T-helper 9 cell (primary cell): ENCODE results near the gene CCSER1.
"Not testable (repeated sequence)": the region's sequence is repeated elsewhere in the genome, so short reads cannot be mapped to it uniquely, and the experiment has no call there.

ENCODE experiments used
- DNase-seq: peaks from one replicate; pipeline ENCODE4 v3.0.0-alpha.2; 2020

CCSER1 gene

DNA sequence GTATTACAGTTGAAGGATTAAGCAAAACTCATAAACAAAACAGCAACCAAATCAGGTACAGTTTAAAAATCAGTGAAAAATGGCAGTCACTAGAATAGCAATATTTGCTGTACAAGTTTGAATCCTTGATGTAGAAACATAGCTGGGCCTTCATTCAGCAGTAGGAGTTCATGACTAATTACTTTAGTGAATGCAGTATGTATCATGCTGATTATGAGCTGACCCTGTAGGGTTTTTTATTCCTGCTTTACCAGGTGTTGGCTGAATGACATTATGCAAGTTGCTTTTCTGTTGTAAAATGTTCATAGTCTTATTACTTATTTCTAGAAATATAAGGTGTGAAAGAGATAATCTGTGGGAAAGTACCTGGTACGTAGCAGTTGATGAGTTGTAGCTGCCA is 179.6 kb downstream of the CCSER1 start:
- no peak for DNase-seq

DNA sequence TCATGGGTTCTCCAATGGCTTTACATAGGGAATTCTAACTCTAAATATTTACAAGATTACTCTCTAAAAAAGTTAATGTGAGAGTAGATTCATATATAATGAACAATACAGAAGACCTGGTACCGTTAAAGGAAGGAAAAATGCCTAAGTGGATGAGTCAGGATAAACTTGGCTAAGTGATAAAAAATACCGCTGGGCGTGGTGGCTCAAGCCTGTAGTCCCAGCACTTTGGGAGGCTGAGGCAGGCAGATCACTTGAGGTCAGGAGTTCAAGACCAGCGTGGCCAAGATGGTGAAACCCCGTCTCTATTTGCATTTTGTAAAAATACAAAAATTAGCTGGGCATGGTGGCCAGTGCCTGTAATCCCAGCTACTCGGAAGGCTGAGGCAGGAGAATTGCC is 189.9 kb downstream of the CCSER1 start:
- not testable (repeated sequence) for DNase-seq

DNA sequence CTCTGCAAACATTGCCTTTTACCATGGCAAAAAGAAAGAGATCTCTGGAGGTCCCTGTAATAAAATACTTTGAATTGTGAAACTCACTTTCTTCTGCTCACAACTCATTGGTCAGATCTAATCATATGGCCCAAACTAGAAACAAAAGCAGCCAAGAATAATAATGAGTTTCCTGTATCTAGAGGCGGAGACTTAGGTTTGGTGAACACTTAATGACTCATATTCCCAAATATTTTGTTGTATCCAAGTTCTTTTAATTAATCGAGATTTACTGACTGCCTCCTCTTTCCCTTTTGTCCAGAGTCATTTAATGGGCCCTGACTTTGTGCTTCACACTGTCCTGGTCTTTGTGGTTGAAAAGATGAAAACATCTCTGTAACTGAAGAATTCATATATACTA is 190.6 kb downstream of the CCSER1 start:
- DNase-seq, result no peak

DNA sequence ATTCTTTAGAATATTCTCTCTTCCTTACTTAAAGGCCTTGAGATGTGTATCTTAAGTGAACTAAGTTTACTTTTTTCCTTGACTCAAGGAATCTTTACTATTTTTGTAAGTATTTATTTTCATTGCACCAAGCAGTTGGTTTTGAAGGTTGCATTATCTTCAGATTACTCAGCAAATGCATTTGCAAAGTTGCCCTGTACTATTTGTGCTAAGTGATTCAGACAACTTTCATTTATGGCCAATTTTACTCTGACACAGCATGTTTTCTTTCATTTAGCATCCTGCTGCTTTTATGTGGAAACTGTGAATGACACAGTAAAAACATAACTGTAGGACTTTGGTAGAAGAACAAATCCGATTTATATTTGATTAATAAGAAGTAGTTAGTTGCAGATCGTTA is 191.0 kb downstream of the CCSER1 start:
- DNase-seq, result no peak

DNA sequence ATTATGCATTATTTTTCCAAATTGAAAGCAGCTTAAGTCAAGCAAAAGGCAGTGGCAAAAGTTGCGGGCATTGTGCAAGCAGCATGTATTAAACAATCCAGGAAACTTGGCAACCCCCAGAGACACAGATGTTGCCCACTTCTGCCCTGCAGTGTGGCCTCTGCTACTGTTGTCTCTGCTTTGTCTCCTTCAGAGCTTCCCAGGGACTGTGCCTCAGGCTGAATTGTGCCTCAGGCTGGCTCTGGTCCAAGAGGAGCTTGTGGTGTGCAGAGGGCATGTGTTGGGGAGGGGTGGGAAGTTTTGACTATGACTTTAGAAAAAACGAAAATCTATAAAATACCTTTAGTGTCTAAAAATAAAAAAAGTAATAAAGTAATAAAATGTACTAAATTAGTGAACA is 201.4 kb downstream of the CCSER1 start:
- DNase-seq, result no peak

DNA sequence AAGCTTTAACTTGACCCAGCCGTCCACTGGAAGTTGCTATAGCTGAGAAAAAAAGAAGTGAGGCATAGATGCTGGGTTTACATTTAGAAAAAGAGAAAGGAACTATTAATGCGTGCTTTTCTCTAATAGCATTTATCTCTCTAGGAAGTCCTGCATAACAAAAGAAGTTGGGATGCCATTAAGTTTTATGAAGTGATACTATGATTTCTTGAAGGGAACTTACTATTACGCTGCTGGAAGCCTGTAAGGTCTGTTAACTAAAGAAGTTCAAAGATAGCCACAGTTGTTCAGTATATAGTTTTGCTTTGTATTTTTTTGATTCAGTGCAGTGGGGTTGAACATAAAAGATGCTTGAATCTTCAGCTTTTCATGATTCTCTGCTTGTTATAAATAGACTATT is 203.4 kb downstream of the CCSER1 start:
- no peak for DNase-seq

DNA sequence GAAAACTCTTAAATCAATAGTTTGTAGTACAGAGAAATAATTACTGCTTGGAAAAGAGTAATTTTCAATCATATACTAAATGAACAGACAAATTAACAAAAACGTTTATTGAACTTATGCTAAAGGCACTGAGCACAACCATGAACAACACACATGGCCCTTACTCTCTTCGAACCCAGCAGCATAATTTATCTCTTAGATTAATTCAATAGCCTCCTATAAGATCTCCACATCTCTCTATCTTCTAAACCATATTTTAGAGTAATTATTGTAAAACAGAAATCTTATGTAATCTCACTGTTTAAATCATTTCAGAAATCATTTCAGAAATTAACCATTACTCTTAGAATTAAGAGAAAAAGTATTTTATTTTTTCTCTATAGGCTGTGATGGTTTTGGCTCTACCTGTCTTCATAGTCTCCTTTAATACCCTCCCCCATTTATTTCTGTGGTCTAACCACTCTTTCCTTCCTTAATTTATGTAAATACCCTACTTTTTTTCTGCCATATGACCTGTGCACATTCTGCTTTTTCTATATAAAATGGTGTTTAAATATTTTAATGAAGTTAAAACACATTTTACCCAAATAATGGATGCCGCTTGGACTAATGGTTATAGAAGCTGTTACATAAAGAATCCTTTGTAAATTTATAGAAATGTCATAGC is 218.5 kb downstream of the CCSER1 start:
- DNase-seq, result no peak

DNA sequence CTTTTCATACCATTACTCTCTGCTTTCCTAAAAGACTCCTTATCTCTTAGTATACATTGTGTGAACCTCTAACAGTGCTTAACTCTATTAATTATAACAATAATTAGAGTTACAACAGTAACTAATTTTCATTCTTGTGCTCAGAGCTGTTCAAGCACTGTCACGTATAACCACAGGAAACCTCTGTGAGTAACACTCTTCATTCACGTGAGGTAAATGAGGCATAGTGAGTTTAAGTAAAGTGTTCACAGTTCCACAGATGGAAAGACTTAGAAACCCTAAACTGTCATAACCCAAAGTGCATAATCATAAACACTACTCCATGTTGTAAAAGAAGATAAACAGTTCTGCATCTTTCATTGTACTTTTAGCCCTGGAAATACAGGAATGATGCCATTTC is 222.4 kb downstream of the CCSER1 start:
- DNase-seq, result no peak

DNA sequence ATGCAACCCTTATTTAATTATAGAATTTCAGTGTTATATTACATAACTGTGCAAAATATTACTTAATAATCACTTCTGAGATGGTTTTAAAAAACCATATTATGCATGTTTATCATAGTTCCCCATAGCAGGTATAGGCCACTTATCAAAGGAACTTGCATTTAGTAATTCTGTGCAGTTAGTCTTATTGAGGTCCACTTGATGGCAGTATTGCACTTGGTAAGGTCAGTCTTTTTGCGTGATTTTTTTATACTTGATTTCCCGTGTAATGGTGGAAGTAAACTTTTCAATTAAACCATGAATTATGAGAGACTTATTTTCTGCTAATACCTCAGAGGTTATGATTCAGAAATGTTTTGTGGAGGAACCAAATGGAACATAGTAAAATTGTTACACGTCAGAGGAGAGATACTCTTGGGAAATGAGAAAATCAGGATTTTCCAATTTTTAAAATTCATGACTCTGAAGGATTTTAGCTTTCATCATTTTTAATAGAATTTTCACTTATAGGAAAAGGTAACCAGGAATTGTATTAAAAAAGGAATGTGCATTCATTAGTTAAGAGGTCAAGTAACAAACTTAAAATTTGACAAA is 230.0 kb downstream of the CCSER1 start:
- no peak for DNase-seq

DNA sequence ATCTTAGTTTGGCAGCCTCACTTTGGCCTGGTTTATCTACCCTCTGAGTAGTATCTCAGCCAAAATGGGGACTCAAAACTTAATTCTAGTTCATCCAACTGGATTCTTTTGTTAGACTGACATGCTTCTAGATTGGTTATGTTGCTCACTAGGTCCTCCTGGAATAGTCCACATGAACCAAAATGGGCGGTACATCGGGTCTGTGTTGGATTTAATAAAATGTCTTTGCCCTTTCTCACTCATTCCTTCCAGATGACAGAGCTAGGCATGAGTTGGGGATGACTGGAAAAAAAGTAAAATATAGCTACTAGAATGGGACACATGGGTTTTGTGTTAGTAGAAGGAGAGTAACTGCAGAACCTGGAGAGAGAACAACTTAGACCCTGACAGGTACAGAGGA is 247.9 kb downstream of the CCSER1 start:
- no peak for DNase-seq

DNA sequence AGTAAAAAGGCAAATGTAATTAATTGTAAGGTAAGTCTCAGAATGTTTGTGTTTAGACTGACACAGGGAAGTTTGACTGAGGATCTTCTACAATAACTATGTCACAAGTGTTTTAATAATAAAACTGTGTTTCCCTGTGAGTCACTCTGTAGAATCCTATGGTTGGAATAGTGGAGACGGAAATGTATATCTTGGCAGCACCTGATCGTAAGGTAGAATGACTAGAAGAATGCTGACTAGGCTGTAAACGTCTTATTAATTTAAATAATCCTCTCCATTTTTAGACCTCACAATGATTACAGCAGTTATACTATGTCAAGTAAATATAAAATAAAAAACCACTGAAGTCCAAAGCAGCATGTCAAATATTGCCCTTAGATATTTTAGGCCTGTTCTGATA is 266.0 kb downstream of the CCSER1 start:
- DNase-seq, result no peak

DNA sequence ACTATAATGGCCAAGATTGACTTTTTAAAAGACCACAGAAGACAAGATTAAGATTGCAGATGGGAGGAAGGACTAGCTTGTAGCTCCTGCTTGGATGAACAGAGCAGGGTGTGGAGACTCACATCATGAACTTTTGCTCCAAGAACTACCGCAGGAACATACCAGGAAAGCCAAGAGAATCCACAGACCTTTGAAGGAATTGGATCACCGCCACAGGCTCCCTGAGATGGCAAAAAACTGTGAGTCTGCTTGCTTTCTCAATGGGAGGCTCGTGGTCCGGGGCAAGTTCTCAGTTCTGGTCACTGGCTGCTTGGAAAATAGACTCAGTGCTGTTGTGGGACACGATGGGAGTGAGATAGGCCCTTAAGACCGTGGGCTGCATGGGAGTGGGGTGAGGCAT is 276.6 kb downstream of the CCSER1 start:
- DNase-seq, result no peak

DNA sequence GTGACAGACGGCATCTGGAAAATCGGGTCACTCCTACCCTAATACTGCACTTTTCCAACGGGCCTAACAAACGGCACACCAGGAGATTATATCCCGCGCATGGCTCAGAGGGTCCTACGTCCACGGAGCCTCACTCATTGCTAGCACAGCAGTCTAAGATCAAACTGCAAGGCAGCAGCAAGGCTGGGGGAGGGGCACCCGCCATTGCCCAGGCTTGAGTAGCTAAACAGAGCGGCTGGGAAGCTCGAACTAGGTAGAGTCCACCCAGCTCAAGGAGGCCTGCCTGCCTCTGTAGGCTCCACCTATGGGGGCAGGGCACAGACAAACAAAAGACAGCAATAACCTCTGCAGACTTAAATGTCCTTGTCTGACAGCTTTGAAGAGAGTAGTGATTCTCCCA is 280.7 kb downstream of the CCSER1 start:
- DNase-seq, result not testable (repeated sequence)

DNA sequence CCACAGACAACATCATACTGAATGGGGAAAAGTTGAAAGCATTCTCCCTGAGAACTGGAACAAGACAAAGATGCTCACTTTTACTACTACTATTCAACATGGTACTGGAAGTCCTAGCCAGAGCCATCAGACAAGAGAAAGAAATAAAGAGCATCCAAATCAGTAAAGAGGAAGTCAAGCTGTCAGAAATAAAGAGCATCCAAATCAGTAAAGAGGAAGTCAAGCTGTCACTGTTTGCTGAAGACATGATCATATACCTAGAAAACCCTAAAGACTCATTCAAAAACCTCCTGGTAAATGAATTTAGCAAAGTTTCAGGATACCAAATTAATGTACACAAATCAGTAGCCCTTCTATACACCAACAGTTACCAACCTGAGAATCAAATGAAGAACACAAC is 285.6 kb downstream of the CCSER1 start:
- not testable (repeated sequence) for DNase-seq

DNA sequence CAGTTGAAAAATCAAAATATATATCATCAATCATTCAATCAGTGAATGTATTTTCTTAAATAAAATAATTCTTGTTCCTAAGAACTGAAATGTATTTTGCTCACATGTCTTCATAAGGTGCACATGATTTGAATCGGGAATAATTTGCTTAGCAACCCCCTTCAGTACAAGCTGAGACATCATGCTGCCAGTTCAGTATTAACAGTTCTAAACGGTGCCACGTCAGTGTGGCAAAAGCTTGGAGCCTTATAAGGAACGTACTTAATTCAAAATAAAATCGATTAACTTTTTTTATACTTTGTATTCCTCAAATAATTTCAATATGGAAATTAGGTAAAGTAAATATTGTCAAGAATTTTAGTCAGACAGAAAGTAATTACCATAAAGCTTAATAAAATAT is 287.9 kb downstream of the CCSER1 start:
- no peak for DNase-seq

DNA sequence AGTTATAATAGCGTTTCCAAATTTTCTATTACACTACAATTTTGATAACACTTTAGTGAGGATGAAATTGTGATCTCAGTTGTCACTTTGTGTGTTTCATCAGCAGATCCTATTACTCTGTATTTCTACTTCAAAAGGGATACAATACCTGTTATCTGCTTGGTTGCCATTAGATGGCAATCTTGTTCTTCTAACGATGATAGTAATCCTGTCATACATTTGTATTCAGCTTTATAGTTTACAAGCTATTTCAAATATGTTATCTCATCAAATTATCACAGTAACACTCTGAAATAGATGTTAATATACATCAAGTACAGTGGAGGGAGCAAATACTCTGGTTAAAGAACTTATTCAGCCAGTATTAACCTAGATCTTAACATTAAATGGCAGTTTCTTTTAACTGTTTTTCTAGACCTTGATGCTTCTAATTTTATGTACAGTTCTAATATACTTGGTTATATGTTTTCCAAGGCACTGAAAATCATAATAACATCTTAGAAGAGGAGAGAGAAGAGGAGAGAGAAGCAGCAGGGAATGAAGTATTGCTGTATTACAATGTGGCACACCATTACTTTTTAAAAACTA is 292.0 kb downstream of the CCSER1 start:
- DNase-seq, result no peak

DNA sequence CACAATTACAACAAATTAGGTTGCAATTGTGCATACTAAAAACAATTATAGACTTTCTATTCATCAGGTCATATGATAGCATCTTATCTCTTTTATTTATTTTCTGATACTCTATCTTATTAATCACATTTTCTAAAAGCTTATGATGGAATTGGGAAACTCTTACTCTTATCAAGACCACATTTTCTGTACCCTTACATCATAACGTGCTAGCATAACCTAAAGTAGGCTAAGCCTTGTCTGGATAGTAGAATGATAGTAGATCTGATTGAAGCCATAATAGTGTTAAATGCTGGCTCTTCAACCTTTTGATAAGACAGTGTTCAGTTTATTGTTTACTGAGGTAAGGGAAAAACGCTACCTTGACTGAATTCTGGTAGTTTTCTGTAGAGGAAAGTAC is 294.0 kb downstream of the CCSER1 start:
- DNase-seq, result no peak

DNA sequence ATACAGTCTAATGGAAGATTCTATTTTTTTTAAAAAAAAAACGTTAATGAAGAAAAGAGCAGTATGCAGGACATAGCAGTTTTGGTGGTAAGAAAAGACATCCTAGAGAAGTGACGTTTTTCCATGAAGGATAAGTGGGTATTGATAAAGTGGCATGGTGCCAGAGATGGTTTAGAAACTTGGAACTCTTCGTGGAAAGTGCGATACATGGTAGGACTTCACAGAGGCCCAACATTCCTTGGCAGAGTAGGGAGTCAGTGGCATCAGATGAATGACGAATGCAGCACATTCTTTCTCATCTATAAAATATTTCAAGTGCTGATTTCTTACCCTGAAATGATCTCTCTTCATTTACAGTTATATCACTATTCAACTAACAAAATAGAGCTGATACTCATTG is 298.7 kb downstream of the CCSER1 start:
- no peak for DNase-seq

DNA sequence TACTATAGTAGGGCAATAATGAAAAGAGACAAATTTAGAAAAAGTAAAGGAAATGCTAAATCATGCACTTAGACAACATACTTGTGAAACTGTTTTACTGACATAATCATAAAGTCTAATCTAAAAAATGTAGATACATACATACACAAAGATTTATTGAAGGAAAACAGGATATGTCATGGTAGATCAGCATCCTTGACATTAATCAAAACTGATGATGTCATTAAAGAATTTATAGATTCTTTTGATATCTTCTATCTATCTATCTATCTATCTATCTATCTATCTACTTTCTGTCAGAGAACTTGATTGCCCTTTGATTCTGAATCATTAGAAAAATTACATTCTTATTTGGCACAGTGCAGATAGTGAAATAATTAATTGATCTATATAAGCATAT is 311.3 kb downstream of the CCSER1 start:
- DNase-seq, result no peak

DNA sequence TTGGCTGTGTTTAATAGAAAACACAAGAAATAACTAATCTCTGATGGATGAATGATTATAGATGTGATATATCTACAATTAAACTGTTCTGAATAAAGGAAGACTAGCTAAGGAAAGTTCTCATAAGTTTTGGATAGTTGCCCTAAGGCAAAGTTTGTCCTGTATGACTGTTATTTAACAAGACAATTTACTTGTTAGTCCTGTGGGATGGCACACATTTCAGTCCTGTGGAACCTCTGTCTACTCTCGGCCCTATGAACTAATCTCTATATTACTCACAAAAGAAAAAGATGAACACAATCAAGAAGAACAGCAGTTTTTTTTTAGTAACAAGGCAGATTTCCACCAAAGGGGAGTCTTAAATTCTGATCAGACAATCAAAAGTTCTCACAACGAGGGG is 314.6 kb downstream of the CCSER1 start:
- no peak for DNase-seq

DNA sequence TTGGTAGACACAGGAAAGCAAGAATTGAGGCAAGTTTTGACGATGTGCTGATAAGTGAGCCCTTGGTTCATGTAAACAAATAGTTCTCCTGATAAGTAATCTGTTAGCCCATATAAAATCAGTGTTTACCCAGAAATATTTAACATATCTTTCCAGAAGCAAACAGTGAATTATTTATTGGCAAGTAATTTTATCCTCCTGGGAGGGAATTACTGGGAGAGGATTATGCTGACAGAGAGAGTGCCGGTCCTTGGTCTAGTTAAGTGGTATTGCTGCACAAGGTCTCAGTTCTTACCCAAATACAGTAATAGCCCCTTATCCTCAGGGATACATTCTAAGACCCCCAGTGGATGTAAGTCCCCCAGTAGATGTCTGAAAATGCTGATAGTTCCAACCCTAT is 315.4 kb downstream of the CCSER1 start:
- no peak for DNase-seq

DNA sequence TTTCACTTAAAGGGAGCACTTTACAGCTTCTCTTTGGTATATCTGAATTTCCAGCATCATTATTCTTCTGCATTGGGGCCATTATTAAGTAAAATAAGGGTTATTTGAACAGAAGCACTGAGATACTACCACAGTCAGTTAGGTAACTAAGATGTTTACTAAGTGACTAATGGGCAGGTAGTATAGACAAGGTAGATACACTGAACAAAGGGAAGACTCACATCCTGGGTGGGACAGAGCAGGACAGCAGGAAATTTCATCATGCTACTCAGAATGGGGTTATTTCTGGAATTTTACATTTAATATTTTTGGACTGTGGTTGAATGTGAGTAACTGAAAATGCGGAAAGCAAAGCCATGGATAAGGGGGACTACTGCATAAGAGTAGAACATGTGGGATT is 316.0 kb downstream of the CCSER1 start:
- DNase-seq, result no peak

DNA sequence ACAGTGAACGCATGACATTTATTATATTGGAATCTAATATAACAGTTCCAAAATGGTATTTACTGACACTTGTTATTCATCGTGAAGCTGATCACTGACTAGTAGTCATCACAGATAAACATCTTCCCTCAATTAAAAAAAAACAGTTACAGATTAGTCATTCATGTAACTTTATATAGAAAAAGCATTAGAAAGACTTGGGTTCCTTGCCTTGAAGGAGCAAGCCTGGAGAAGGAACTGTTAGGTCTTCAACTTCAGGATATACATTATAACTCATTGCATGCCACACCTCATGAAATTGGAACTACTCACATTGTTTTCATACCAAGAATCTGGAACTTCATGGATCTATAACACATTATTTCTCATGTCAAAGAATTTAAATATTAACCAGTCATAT is 317.7 kb downstream of the CCSER1 start:
- no peak for DNase-seq

DNA sequence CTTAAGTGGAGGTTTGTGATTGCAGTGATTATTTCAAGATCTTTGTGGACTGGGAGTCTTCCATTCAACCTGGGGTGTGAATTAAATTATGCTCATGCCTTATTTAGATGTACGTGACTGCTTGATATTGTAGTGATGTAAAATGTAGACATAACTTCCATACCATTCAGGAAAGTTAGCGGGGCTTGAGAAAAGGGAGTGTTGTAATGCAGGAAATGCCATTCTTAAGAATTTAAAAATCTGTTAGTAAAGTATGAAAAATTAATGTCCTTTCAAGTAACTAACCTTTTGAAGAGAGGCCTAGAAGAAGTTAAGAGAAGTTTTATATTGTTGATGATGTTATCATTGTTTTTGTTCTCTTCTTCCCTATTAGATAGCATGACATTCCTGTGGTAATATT is 318.2 kb downstream of the CCSER1 start:
- no peak for DNase-seq

DNA sequence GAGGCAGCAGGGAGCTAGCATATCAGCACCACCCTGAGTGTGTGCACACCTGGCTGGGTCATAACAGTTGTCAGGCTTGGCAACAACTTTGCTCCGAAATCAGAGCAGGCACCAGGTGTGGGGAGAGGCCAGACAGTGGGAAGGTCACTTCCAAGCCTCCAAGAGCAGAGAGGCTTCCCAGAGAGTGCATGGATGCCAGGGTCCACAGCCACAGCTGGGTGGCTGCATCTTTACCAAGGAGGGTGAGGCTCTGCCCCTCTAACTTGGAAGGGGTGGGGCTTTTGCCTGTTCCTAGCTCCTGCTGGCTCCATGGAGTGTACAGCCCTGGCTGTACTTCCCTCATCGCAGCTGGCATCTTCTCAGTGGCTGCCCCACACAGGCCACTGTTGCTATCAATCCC is 322.4 kb downstream of the CCSER1 start:
- no peak for DNase-seq
